GM21447 (cell line): ENCODE measurements around the gene SHROOM3.

Source experiments
- ATAC-seq: cut with Tn5 transposase; IDR thresholded peaks from one replicate; pipeline ENCODE4 v1.9.1; 2021; ENCODE audit not compliant: unreplicated experiment

SHROOM3 gene

DNA sequence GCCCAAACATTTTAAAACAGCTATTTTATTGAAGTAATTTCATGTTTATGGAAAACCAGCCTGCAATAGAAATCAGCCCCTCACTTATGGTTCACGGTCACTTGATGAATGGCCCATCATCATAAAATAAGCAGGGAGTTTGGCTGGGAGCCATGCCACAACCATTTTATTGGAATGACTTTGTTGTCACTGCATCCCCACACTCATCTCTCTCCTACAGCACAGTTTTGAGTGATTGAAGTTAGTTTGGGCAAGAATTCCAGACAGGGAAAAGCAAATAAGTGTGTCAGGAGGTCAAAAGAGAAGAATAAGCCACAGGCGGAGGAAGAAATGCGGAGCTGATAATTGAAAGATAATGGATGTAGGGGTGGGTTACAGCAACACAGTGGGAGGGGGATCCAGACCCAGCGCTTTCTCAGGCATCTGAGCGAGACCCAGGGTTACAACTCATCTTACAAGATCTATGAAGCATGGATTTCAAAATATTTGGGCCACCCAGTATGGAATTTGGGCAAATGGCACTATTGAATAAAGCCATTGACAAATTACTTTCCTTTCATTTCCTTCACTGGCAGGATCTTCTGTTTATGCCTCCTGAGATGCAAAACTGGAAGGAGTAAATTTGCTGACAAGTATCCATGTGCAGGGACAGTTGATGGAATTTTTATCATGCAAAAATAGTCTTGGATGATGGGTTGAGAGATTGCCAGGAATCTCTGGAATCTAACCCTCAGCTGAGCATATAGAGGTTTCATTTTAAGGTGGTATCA is 100.8 kb downstream of the SHROOM3 start:
- ATAC-seq: no peak

DNA sequence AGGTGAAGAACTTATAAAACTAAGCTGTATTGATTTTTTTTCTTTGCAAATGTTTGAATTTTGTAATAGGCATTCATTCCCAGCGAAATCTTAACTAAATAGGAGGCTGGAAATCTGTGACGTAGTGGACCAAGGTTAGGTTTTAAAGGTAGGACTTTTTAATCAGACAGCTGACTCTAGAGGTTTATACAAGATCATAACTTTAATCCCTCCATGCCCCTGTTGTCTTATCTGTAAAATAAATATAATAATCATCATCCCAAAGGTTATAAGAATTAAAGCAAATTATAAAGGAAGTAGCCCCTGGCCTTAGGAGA is 101.3 kb downstream of the SHROOM3 start:
- ATAC-seq: no peak

DNA sequence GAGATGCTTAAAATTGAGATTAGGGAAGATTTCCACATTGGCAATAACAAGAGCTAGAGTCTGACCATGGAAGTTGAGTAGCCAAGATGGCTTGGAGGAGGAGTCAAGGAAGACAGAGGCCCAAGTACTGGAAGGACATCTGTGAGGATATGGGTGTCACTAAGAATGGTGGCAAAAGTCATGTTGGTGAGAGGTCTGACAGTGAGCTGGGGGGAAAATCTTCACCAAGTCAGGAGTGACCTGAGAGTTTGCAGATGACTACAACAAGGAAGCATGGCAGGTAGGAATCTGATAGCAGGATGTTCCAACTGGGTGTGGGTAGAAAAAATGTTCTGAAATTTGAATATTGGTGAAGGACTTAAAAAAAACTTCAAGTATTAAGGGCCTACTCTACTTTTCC is 103.3 kb downstream of the SHROOM3 start:
- ATAC-seq: no peak

DNA sequence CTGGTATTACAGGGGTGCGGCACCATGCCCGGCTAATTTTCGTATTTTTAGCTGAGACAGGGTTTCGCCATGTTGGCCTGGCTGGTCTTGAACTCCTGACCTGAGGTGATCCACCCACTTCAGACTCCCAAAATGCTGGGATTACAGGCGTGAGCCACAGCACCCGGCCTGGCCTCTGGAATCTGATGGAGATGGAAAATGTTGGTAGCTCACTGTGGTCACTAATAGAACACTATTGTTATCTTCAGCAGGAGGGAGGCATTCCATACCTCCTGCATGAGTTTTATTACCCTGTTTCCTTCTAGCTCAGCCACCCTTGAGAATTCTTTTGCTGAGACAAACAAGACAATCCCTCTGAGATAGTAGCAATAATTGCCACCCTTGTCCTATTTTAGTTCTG is 105.0 kb downstream of the SHROOM3 start:
- no peak for ATAC-seq

DNA sequence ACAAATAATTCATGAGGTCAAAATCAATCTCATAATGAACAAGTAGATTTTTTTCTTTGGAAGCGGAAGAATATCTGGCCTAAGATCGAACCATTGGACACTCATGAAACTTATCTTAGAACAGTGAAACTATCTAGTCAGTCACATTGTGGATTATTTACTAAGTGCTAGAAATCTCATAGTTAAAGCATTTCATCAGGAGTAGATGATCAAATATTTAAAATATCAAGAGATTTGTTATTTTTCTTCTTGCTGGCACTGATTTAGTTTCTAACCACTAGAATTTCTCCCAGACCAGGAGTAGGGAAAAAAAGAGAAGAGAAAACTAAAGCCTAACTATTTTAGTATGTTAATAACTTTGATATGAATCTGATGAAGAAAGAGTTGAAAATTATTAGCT is 105.5 kb downstream of the SHROOM3 start:
- ATAC-seq: no peak

DNA sequence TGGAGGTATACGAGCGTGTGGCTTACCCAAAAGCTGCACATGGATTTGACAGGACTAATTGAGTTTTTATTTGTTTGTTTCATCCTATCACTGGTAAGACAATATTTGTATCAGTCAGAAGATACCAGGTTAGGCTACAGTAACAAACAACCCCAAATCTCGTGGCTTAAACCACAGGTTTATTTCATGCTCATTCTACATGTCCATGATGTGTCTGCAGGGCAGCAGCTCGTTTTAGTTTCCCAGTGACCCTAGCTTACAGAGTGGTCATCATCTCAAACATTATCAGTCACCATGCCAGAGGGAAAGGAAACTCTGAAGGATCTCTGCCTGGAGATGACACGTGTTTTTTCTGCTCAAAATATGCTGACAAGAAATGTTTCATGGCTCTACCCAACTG is 108.3 kb downstream of the SHROOM3 start:
- ATAC-seq: no peak

DNA sequence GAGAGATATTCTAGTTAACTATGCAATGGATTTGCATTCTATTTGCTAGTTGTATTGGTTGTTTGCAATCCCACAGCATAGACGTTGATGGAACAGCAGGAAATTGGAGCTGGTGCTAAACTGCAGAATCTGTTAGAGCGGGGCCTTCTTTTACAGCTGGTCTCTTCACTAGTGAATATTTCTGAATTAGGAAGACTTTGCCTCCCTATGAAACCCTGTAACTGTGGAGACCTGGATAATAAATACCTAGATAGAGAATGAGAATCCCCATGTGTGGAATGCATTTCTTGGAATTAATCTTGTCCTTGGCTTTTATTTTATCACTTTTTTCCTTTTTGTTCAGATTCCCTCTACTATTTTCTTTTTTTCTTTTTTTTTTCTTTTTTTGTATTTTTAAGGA is 109.7 kb downstream of the SHROOM3 start:
- no peak for ATAC-seq

DNA sequence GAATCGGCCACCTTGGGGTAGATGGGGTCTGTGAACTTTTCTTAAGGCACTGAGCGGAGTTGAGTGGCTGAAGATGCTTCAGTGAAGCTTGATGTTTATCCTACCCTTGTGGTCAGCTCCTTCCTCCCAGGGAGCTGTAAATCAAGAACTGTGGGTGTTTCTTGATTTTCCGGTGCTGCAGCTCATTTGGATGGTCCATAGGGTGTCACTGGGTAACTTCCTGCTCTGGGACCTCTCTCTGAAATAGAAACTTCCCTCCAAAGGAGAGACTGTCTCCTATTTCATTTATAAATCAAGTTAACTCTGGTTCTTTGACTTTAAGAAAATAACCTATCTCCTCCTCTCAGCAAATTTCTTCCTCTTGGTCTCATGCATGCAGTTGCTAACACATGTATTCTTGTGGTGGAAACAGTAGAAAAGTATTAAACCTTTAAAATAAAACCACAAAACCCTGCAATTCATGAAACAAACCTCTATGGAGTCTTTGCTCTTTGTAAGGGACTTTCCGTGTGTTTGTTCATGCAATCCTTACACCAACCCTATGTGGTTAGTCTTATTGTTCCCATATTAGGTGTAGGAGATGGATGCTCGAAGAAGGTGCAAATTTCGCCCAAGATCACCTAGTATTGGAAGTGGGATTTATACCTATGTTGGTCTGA is 110.3 kb downstream of the SHROOM3 start:
- no peak for ATAC-seq

DNA sequence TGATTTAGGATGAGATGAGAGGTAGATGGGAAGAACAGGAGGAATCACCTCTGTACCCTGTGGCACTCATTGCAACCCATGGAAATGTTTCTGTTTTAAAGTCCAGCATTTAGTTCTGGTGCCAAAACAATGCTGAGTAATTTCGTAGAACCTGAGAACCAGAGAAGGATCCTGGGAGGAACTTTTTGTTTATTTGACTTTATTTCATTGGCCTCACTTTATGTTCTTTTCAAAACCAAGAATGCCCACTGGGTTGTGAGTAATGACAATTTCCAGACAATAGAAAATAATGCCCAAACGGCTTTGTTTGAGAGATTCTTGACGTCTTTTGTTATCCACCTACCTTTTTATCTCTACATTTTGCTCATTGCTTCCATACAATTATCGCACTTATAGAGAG is 111.3 kb downstream of the SHROOM3 start:
- no peak for ATAC-seq

DNA sequence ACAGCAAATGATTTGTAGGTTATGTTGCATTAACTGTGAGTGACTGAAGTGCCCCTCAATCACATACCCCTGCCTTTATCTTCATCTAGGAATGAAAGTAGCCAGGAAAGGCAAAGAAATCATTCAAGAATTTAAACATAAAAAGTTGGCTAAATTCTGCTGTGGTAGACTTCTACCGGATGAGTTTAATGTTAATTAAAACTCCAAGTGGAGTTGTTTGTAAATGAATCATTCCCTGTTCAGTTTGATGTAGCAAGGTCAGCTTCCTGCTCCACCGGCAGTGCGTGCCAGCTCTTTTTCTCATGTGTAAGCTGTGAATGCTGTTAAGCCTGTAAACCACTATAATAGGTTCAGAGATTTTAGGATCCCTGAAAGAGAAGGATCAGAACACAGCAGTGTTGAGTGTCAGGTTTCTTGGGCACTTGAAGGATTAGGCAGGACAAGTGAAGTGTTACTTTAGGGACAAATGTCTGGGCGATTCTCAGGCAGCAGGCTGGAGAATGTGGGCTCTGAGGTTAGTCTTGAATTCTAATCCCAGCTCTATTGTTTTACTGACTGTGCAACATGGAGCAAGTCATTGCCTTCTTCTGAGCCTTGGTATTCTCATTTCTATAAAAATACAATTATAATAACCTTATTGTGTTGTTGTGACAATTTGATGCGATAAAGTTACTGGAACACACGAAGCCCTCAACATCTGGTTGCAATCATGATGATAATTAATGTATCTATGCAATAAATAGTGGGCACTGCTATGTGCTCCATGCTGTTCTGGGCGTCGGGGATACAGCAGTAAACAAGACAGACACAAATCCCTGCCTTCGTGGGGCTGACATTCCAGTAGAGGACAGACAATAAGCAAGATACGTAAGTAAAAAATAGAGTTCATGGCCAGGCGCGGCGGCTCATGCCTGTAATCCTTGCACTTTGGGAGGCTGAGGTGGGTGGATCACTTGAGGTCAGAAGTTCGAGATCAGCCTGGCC is 112.0 kb downstream of the SHROOM3 start:
- ATAC-seq: no peak

DNA sequence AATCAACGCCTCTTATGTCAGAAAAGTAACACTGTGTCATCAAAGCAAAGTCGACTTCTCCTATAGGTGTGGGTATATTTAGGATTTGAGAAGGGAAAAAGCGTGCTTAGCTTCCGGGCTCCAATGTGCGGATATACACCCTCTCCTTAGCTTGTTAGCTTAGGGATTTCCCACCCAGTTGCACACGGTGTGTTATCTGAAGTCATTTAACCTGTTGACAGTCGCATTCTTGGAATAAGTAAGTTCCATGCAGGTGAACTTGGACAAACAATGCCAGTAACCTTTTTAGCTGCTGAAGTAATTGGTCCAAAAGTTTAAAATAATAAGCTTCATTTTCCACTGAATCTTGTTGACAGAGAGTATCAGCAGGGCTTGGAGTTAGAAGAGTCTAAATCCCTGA is 113.7 kb downstream of the SHROOM3 start:
- ATAC-seq: no peak

DNA sequence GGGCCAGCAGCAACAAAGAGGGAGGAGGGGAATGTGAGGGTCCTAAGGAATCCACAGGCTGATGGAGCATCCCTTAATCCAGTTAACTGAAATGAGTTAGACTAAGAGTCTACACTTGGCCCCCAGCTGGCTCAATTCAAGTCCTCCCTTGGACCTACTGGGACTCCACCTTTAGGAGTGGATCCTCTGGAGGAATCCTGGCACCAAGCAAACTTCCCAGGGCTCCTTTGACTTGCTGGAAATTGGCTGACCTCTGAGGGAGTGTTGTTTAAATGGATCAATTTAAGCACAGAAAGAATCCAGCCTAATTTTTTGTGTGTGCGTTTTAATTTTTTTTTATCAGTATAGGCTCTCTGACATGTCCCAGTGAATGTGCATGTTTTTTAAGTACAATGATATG is 114.7 kb downstream of the SHROOM3 start:
- no peak for ATAC-seq

DNA sequence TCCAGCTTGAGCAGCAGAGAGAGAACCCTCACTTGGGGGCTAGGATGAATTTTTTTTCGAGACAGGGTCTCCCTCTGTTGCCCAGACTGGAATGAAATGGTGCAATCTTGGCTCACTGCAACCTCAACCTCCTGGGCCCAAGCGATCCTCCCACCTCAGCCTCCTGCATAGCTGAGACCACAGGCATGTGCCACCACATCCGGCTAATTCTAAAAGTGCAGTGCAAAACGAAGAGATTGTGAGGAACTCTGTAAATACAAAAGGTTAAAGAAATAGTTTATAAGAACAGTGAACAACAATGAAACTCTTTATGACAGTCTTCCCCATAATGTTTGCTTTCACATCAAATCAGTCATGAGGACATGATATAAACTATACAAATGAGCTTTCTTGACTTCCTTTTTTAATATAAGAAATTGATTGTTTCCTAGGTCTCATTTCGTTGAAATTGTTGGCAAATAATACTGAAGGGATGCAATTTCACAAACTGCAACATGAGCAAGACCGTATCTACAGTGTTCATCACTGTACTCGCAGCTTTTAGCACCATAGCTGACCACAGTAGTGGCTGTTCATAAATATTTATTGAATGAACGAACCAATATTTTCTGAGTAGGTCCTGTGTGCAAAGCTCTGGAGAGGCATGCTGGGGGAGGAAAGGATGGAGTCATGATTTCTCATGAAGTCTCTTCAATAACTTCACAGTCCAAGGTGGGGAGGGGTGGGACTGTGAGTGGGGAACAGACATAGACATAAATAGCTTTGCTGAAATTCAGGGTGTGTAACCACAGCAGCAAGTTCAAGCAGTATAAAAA is 116.1 kb downstream of the SHROOM3 start:
- ATAC-seq: no peak

DNA sequence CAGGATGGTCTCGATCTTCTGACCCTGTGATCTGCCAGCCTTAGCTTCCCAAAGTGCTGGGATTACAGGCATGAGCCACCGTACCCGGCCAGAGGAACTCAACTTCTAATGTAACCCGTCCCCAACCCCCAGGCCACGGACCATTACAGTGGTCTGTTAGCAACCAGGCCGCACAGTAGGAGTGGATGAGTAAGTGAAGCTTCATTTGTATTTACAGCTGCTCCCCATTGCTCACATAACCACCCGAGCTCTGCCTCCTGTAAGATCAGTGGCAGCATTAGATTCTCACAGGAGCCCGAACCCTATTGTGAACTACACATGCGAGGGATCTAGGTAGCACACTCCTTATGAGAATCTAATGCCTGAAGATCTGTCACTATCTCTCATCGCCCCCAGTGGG is 119.6 kb downstream of the SHROOM3 start:
- no peak for ATAC-seq

DNA sequence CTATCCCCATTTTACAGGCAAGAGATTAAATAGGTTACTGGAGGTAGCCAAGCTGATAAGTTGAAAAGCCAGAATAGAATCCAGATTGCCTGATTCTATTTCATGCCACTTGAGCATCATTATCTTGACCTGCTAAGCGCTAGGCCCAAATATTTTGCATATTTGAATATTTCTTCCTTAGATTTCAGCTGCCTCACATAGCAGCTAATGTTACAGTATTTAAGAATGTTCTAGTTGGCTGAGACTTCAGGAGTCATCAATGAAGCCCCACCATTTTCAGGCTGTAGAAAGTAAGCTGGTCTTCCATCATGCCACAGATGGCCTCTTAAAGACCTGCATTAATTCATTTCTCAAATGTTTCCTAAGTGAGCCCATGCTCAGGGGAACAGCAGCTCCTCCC is 121.4 kb downstream of the SHROOM3 start:
- no peak for ATAC-seq

DNA sequence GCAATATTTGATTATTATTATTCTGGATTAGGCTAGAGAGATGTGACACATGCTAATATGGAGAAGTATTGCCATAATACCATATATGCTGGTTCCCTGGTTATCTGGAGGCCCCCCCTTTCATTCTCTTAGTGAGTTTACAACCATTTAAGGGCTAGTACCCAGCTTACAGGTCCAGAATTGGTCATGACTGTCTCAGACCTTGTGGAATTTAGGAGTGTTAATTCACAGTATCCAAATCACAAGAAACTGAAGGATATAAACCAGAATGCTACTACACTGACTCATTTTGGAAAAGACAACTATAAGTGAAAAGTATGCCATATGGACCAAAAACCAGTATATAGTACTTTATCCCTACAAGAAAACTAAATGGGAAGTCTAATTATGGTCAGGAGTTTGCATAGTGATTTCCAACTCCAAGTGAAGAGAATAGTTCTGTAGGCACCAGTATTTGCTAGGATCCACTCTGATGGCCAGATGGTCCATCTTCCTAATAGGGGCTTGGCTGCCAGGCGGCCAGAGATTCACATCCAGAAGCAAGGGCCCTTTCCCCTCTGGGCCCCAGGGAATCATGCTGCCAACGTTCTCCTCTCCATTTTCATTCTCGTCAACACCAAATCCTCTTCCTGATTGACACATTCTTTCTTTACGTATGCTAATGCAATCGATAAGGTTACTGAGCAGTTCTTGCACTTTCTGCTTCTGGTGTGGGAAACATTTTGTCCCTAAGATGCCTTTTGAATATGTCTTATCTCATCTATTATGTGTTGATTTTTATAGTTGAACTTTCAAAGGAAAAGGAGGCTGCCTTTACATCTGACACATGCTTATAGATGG is 123.6 kb downstream of the SHROOM3 start:
- ATAC-seq: no peak

DNA sequence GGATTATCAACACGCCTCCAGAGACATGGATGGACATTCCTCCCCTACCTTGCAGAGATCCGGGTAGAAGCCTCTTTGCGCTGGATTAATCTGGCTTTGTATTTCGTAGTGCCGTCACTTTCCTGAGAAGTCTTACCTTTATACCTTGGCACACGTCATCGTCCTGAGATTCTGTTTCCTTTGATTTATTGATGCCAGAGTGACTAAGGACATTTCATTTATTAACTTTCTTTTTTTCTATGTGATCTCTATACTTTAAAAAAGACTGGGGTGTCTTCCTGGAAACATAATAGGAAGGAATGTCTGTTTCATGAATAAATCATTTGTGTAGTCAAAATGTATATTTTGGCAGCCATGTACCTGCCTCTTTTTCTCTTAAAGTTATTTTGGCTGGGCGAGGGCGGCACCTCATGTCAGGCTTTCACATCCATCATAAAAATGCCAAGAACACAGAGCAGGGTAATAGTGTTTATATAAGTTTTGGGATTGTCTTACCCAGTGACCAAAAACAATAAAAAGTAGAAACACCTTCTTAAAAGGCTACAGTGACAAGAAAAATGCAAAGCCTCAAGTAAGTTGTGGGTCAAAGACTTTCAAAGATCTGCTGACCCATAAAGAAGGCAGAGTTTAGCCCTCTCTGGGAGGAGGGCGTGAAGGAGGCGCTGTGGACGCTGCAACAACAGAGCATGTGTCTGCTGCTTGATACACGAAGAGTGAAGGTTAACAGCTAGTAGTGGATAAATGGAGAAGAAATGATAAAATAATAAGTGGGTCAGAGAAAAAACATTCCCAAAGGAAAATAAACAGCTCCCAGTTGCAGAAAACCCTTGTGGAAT is 124.4 kb downstream of the SHROOM3 start:
- no peak for ATAC-seq

DNA sequence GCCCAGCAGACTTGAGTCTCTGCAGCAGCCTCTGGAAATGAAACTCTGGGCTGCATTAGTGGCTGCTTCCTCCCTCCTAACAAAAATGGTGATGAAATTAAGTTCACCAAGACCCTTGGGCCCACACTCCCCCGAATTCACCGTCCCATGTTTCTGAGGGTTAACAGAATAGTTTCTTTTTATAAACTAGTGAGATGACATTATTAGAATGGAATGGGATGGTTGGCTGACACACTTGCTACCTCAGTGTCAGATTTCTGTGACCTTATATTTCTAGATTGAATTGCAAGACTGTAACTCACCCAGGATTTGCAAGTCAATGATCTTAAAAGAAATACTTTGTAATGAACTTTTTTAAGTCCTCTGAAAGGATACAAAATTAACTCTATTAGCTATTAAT is 127.1 kb downstream of the SHROOM3 start:
- no peak for ATAC-seq

DNA sequence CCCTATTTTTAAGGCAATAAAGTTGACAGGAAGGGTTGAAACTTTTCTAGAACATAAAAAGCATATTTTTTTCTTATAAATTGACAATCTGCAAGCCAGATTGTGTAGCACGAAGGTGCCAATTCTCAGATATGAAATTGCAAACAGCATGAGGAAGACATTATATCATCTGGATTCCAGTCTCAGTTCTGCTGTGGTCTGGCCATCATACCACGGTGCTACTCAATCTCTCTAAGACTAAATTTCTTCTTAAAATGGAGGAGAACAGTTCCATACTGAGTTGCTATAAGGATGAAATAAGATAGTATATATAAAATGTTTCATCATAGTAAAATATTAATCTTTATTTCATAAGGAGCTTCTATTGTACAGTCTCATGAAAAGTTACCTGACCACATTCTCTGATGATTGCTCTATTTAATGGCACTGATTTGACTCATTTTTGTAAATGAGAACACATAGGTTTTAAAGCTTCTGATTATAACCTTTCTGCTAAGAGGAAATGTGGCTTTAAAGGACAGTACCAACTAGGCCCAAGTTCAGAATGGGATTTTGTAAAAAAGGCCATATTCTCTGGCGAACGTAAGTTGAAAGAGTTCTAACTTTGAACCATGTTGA is 127.9 kb downstream of the SHROOM3 start:
- ATAC-seq: no peak
